Karpas-422 (cell line): Measurements from ENCODE around the gene TTLL10. TPM values are rescaled to one million over a fixed set of nuclear protein-coding genes. Genes with fewer than 3 reads are reported as not detected.

Experiments
- DNase-seq: peaks from one replicate; pipeline ENCODE4 v3.0.0-alpha.2; 2015
- H2AFZ ChIP-seq: fragments of 200-600 bp; sonication (generic); 2 replicates; pipeline ENCODE4 v1.6.1; 2014; ENCODE audit warnings: antibody characterized with exemption, low read length, mixed read lengths
- H3K27ac ChIP-seq: fragments of 200-600 bp; sonication (generic); 2 replicates; pipeline ENCODE4 v1.5.1; 2014; ENCODE audit warnings: mild to moderate bottlenecking, low read length, moderate library complexity
- H3K27me3 ChIP-seq: fragments of 200-600 bp; sonication (generic); 2 replicates; pipeline ENCODE4 v1.6.1; 2014; ENCODE audit warnings: low read length, mixed read lengths
- H3K36me3 ChIP-seq: fragments of 200-600 bp; sonication (generic); 2 replicates; pipeline ENCODE4 v1.6.1; 2014; ENCODE audit warnings: low read length, mixed read lengths; ENCODE audit not compliant: insufficient read depth
- H3K4me1 ChIP-seq: fragments of 200-600 bp; sonication (generic); 2 replicates; pipeline ENCODE4 v1.6.1; 2014; ENCODE audit warnings: mild to moderate bottlenecking, low read length, mixed read lengths
- H3K4me2 ChIP-seq: fragments of 200-600 bp; sonication (generic); 2 replicates; pipeline ENCODE4 v1.6.1; 2014; ENCODE audit warnings: low read length, low read depth, mild to moderate bottlenecking; ENCODE audit not compliant: poor library complexity, severe bottlenecking
- H3K4me3 ChIP-seq: fragments of 200-600 bp; sonication (generic); 2 replicates; pipeline ENCODE4 v1.5.1; 2014; ENCODE audit warnings: mild to moderate bottlenecking, antibody characterized with exemption, low read length, mixed read lengths
- H3K79me2 ChIP-seq: fragments of 200-600 bp; sonication (generic); 2 replicates; pipeline ENCODE4 v1.6.1; 2014; ENCODE audit warnings: mild to moderate bottlenecking, low read length, mixed read lengths
- H3K9ac ChIP-seq: fragments of 200-600 bp; sonication (generic); 2 replicates; pipeline ENCODE4 v1.6.0; 2014; ENCODE audit warnings: low read length
- H3K9me2 ChIP-seq: fragments of 200-600 bp; sonication (generic), shearing (Covaris generic); replicated peaks from 2 replicates; pipeline ENCODE4 v1.6.0; 2014; ENCODE audit warnings: mild to moderate bottlenecking, low read length, moderate library complexity; ENCODE audit not compliant: insufficient read depth
- H3K9me3 ChIP-seq: fragments of 300-700, 200-600 bp; sonication (generic); 2 replicates; pipeline ENCODE4 v1.6.1; 2014; ENCODE audit warnings: low read length, mixed read lengths
- H4K20me1 ChIP-seq: fragments of 200-600 bp; sonication (generic); 2 replicates; pipeline ENCODE4 v1.6.1; 2014; ENCODE audit warnings: mild to moderate bottlenecking, antibody characterized with exemption, low read length, low read depth; ENCODE audit not compliant: insufficient read depth
- total RNA-seq: library from RNA; depleted of rRNA; stranded (reverse); fragments of >200 nt; shearing (Covaris generic); gene quantifications from 2 replicates; pipeline ENCODE4 v1.2.3, GENCODE V29; 2014; ENCODE audit warnings: low replicate concordance

The TTLL10 gene
- total RNA-seq, 1 experiment from 2014 or later, result not detected

GRCh38 chr1:1237874-1238701, 64.4 kb downstream of the TTLL10 start:
- Histone ChIP-seq H3K36me3 (no peaks in the 10 kb centered on the region), H3K9me2 (no peaks in the 10 kb centered on the region), H3K9me3 (no peaks in the 10 kb centered on the region), H2AFZ (no peak overlapping the region), H3K79me2 (0 out of 2 replicates have a peak, but pooled peaks cover 5% of the 10 kb centered on the region), H3K27me3 (no peaks in the 10 kb centered on the region), H3K4me3 (no peak overlapping the region), H3K4me1 (peaks cover 5% of the 10 kb centered on the region), H3K4me2 (no peak overlapping the region), H3K27ac (no peak overlapping the region), H3K9ac (no peak overlapping the region), H4K20me1 (peaks cover 13% of the 10 kb centered on the region; the same call in 1 of the 2 replicates)
- no peak for DNase-seq

- Histone ChIP-seq H3K27me3 (no peaks in the 10 kb centered on the region), H3K9me3 (no peaks in the 10 kb centered on the region), H3K4me1 (no peaks in the 10 kb centered on the region; the same call in 1 of the 2 replicates), H3K27ac (no peak overlapping the region), H3K9ac (no peak overlapping the region), H4K20me1 (peaks cover 7% of the 10 kb centered on the region; the same call in 1 of the 2 replicates), H3K79me2 (no peaks in the 10 kb centered on the region), H3K36me3 (no peaks in the 10 kb centered on the region), H2AFZ (no peak overlapping the region), H3K9me2 (no peaks in the 10 kb centered on the region), H3K4me3 (no peak overlapping the region), H3K4me2 (no peak overlapping the region)
- DNase-seq, result no peak
Measured at GRCh38 chr1:1238702-1239178, 65.1 kb downstream of the TTLL10 start.

GRCh38 chr1:1239227-1239613, 65.5 kb downstream of the TTLL10 start:
- H3K4me2 ChIP-seq, result no peak overlapping the region
- no peaks in the 10 kb centered on the region for H3K79me2 ChIP-seq
- H3K27me3 ChIP-seq, result no peaks in the 10 kb centered on the region
- no peaks in the 10 kb centered on the region for H3K4me1 ChIP-seq
- no peaks in the 10 kb centered on the region for H3K9me3 ChIP-seq
- no peak overlapping the region for H3K4me3 ChIP-seq
- peaks cover 7% of the 10 kb centered on the region; the same call in 1 of the 2 replicates for H4K20me1 ChIP-seq
- no peak overlapping the region for H3K27ac ChIP-seq
- no peaks in the 10 kb centered on the region for H3K9me2 ChIP-seq
- no peak overlapping the region for H2AFZ ChIP-seq
- no peak for DNase-seq
- no peak overlapping the region for H3K9ac ChIP-seq
- no peaks in the 10 kb centered on the region for H3K36me3 ChIP-seq

GRCh38 chr1:1239614-1240347, 66.1 kb downstream of the TTLL10 start:
- no peaks in the 10 kb centered on the region for H3K4me1 ChIP-seq
- H3K9me2 ChIP-seq, result no peaks in the 10 kb centered on the region
- H3K27me3 ChIP-seq, result no peaks in the 10 kb centered on the region
- DNase-seq, result no peak
- H3K27ac ChIP-seq, result no peak overlapping the region
- no peak overlapping the region for H3K4me2 ChIP-seq
- no peaks in the 10 kb centered on the region for H3K36me3 ChIP-seq
- peaks cover 7% of the 10 kb centered on the region; the same call in 1 of the 2 replicates for H4K20me1 ChIP-seq
- H3K79me2 ChIP-seq, result no peaks in the 10 kb centered on the region
- H3K9ac ChIP-seq, result no peak overlapping the region
- no peaks in the 10 kb centered on the region for H3K9me3 ChIP-seq
- no peak overlapping the region for H2AFZ ChIP-seq
- H3K4me3 ChIP-seq, result no peak overlapping the region

GRCh38 chr1:1240348-1240732, 66.7 kb downstream of the TTLL10 start:
- H3K27ac ChIP-seq, result no peak overlapping the region
- H3K9me2 ChIP-seq, result no peaks in the 10 kb centered on the region
- DNase-seq, result no peak
- H2AFZ ChIP-seq, result no peak overlapping the region
- no peaks in the 10 kb centered on the region for H3K79me2 ChIP-seq
- no peak overlapping the region for H3K4me2 ChIP-seq
- H4K20me1 ChIP-seq, result peaks cover 7% of the 10 kb centered on the region; the same call in 1 of the 2 replicates
- H3K36me3 ChIP-seq, result no peaks in the 10 kb centered on the region
- H3K4me3 ChIP-seq, result no peak overlapping the region
- H3K9ac ChIP-seq, result no peak overlapping the region
- no peaks in the 10 kb centered on the region for H3K27me3 ChIP-seq
- no peaks in the 10 kb centered on the region for H3K9me3 ChIP-seq
- H3K4me1 ChIP-seq, result no peaks in the 10 kb centered on the region

- no peak overlapping the region for H3K4me3 ChIP-seq
- no peak overlapping the region for H3K9ac ChIP-seq
- no peaks in the 10 kb centered on the region for H3K9me2 ChIP-seq
- H3K9me3 ChIP-seq, result no peaks in the 10 kb centered on the region
- H3K27me3 ChIP-seq, result no peaks in the 10 kb centered on the region
- DNase-seq, result no peak
- peaks cover 7% of the 10 kb centered on the region; the same call in 1 of the 2 replicates for H4K20me1 ChIP-seq
- no peak overlapping the region for H3K4me2 ChIP-seq
- no peaks in the 10 kb centered on the region for H3K4me1 ChIP-seq
- no peaks in the 10 kb centered on the region for H3K36me3 ChIP-seq
- no peaks in the 10 kb centered on the region for H3K79me2 ChIP-seq
- H2AFZ ChIP-seq, result no peak overlapping the region
- no peak overlapping the region for H3K27ac ChIP-seq
Measured at GRCh38 chr1:1240822-1241587, 67.3 kb downstream of the TTLL10 start.

GRCh38 chr1:1241588-1242219, 68.0 kb downstream of the TTLL10 start:
- DNase-seq, result no peak
- Histone ChIP-seq H3K27ac (no peak overlapping the region), H3K79me2 (no peaks in the 10 kb centered on the region), H2AFZ (no peak overlapping the region), H3K4me1 (no peaks in the 10 kb centered on the region), H4K20me1 (peaks cover 7% of the 10 kb centered on the region; the same call in 1 of the 2 replicates), H3K9me3 (no peaks in the 10 kb centered on the region), H3K9me2 (no peaks in the 10 kb centered on the region), H3K27me3 (no peaks in the 10 kb centered on the region), H3K36me3 (no peaks in the 10 kb centered on the region), H3K9ac (no peak overlapping the region), H3K4me3 (no peak overlapping the region), H3K4me2 (no peak overlapping the region)
